NCI-H2029 (cell line): ENCODE results near the gene PRKAR2A.
A peak's percentile ranks its signal among the peaks of the same experiment; 100 is the strongest.
"Not testable (repeated sequence)": the region's sequence is repeated elsewhere in the genome, so short reads cannot be mapped to it uniquely, and the experiment has no call there.

ENCODE experiments used
- DNase-seq: peaks from one replicate; lab custom pipeline; 2025; lab: John Stamatoyannopoulos, UW

PRKAR2A gene

GRCh38 chr3:48776854-48777253 lies 70.8 kb downstream of the PRKAR2A start:
- DNase-seq, result no peak

GRCh38 chr3:48770192-48770502 lies 77.5 kb downstream of the PRKAR2A start:
- no peak for DNase-seq

- no peak for DNase-seq
These were observed 82.3 kb downstream of the PRKAR2A start for GRCh38 chr3:48765376-48765775.

- no peak for DNase-seq
These were observed 84.9 kb downstream of the PRKAR2A start for GRCh38 chr3:48762816-48763215.

- DNase-seq, result not testable (repeated sequence)
These were observed 87.6 kb downstream of the PRKAR2A start for GRCh38 chr3:48759991-48760540.

- DNase-seq, result not testable (repeated sequence)
These were observed 88.1 kb downstream of the PRKAR2A start for GRCh38 chr3:48759531-48759930.

GRCh38 chr3:48759071-48759470 lies 88.6 kb downstream of the PRKAR2A start:
- DNase-seq, result no peak

- no peak for DNase-seq
These were observed 91.0 kb downstream of the PRKAR2A start for GRCh38 chr3:48756640-48757039.

- no peak for DNase-seq
These were observed 96.8 kb downstream of the PRKAR2A start for GRCh38 chr3:48750856-48751255.

- no peak for DNase-seq
These were observed 98.9 kb downstream of the PRKAR2A start for GRCh38 chr3:48748754-48749153.

- peak; percentile 28 for DNase-seq
These were observed 100.0 kb downstream of the PRKAR2A start for GRCh38 chr3:48747706-48748105.

GRCh38 chr3:48747015-48747615 lies 100.6 kb downstream of the PRKAR2A start:
- DNase-seq, result no peak

- DNase-seq, result no peak
These were observed 103.9 kb downstream of the PRKAR2A start for GRCh38 chr3:48743773-48744172.

GRCh38 chr3:48741226-48741625 lies 106.4 kb downstream of the PRKAR2A start:
- DNase-seq, result not testable (repeated sequence)

GRCh38 chr3:48739955-48740823 lies 107.5 kb downstream of the PRKAR2A start:
- no peak for DNase-seq

- DNase-seq, result no peak
These were observed 108.1 kb downstream of the PRKAR2A start for GRCh38 chr3:48739617-48739954.

- no peak for DNase-seq
These were observed 108.6 kb downstream of the PRKAR2A start for GRCh38 chr3:48738926-48739616.

GRCh38 chr3:48738144-48738536 lies 109.5 kb downstream of the PRKAR2A start:
- DNase-seq, result no peak

- DNase-seq, result not testable (repeated sequence)
These were observed 112.5 kb downstream of the PRKAR2A start for GRCh38 chr3:48735075-48735767.

GRCh38 chr3:48734541-48734940 lies 113.1 kb downstream of the PRKAR2A start:
- not testable (repeated sequence) for DNase-seq

- DNase-seq, result not testable (repeated sequence)
These were observed 113.7 kb downstream of the PRKAR2A start for GRCh38 chr3:48733752-48734518.
